Kidney (tissue), 14 donors: ENCODE measurements around the gene CAP1. TPM values are rescaled to one million over a fixed set of nuclear protein-coding genes. Genes with fewer than 3 reads are reported as not detected.
"Not testable (repeated sequence)": the region's sequence is repeated elsewhere in the genome, so short reads cannot be mapped to it uniquely, and the experiment has no call there.

Experiments
- DNase-seq, 5 donors: peaks; one replicate each; pipeline ENCODE4 v3.0.0-alpha.2; 2013 to 2020
- FAIRE-seq: peaks from 2 replicates; lab custom pipeline; 2012; peaks lifted over from hg19 to GRCh38; lab: Jason Lieb, UNC
- H3K27ac ChIP-seq, 2 donors: one replicate each; pipeline ENCODE4 v1.7.0; 2013; ENCODE audit warnings: low read depth in 2 of 2, low read length in 2 of 2, inconsistent platforms in 1 of 2
- H3K27me3 ChIP-seq: one replicate; pipeline ENCODE4 v1.7.1; 2013; ENCODE audit warnings: low read length, inconsistent platforms; ENCODE audit not compliant: control insufficient read depth, insufficient read depth
- H3K36me3 ChIP-seq, 3 donors: one replicate each; pipeline versions ENCODE4 v1.7.0 to v1.7.1; 2013; ENCODE audit warnings: low read length in 3 of 3, control low read depth in 1 of 3, inconsistent platforms in 1 of 3; ENCODE audit not compliant: insufficient read depth in 3 of 3, control insufficient read depth in 2 of 3
- H3K4me1 ChIP-seq, 3 donors: one replicate each; pipeline versions ENCODE4 v1.7.0 to v1.7.1; 2013; ENCODE audit warnings: low read length in 3 of 3, inconsistent platforms in 1 of 3, low read depth in 1 of 3; ENCODE audit not compliant: control insufficient read depth in 2 of 3, insufficient read depth in 2 of 3
- H3K4me3 ChIP-seq, 3 donors: one replicate each; pipeline versions ENCODE4 v1.7.0 to v1.8.1; 2013; ENCODE audit warnings: low read length in 3 of 3, control low read depth in 1 of 3, inconsistent platforms in 1 of 3
- H3K9ac ChIP-seq, 3 donors: one replicate each; pipeline versions ENCODE4 v1.7.0 to v1.7.1; 2013; ENCODE audit warnings: low read length in 3 of 3, control low read depth in 1 of 3, inconsistent platforms in 1 of 3
- H3K9me3 ChIP-seq, 3 donors: one replicate each; pipeline versions ENCODE4 v1.7.0 to v1.7.1; 2013; ENCODE audit warnings: low read length in 3 of 3, control low read depth in 1 of 3, inconsistent platforms in 1 of 3; ENCODE audit not compliant: control insufficient read depth in 2 of 3, insufficient read depth in 1 of 3
- CTCF ChIP-seq: IDR thresholded peaks from 3 replicates; pipeline ENCODE4 v1.5.1; 2012; ENCODE audit warnings: mild to moderate bottlenecking, moderate library complexity, borderline replicate concordance; ENCODE audit not compliant: insufficient read depth; ENCODE audit errors: extremely low read depth
- intact Hi-C: fragments of 100-400 bp; cut with DNase I; formaldehyde crosslinking; loops from one replicate; pipeline ENCODE4 v1.11.1; 2022
- polyA plus RNA-seq: library from polyadenylated mRNA; stranded (reverse); fragments of 350-450 nt; fragmentation: Illumina TruSeq; extraction: RNeasy Lipid Tissue Mini Kit (QIAGEN cat#74804); gene quantifications from one replicate; pipeline ENCODE4 v1.2.3, GENCODE V29; 2014; ENCODE audit warnings: low read depth, low replicate concordance; ENCODE audit not compliant: insufficient read depth
- total RNA-seq: library from RNA; stranded (reverse); fragmentation: NEBNext Ultra II Directional; extraction: Animal tissue kit (Norgen Biotek cat#: 25700); gene quantifications from one replicate; pipeline ENCODE4 v1.2.1, GENCODE V29; 2021
- donor health status: control.
- donor health status: control.
- donor health status: control.
- donor health status: control.
- donor health status: control.
- donor health status: DM: yes; HTN: yes; CAD: no.
- donor health status: Normal renal cell carcinoma (clear cell type).

The CAP1 gene
- total and polyA plus RNA-seq, 2 donors from 2014 or later, result 128 to 328 TPM

- DNase-seq (no peak), FAIRE-seq (no peak)
- no peak overlapping the region for H3K4me3 ChIP-seq
- peaks cover 5 to 12% (median 6%) of the 10 kb centered on the region in 3 donors for H3K36me3 ChIP-seq
- intact Hi-C loops, result no loop called here
- no peaks in the 10 kb centered on the region for H3K27me3 ChIP-seq
- no peaks in the 10 kb centered on the region for H3K4me1 ChIP-seq
- no peak overlapping the region for H3K27ac ChIP-seq
- no peak for TF ChIP-seq CTCF
- H3K9me3 ChIP-seq, result no peaks in the 10 kb centered on the region
- H3K9ac ChIP-seq, result no peak overlapping the region
Observed at GRCh38 chr1:40079774-40080400, 39.4 kb downstream of the CAP1 start.

DNA sequence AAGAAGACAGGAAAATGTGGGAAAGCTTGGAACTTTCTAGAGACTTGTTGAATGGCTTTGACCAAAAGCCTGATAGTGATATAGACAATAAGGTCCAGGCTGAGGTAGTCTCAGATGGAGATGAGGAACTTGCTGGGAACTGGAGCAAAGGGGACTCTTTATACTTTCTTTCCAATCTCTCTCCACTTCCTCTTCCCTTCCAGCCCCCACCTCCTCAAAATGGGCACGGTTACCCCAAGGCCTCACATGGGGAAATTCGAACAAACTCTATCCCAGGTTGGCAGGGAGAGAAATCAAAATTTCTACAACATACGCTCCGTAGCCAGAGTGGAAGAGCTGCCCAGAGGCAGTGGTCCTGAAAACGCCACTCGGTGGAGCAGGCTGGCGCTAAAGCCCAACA lies 41.3 kb downstream of the CAP1 start:
- no peaks in the 10 kb centered on the region for H3K9me3 ChIP-seq
- H3K36me3 ChIP-seq, result peaks cover 0 to 9% (median 6%) of the 10 kb centered on the region in 3 donors
- no peaks in the 10 kb centered on the region for H3K27me3 ChIP-seq
- intact Hi-C loops, result no loop called here
- FAIRE-seq (no peak), DNase-seq (no peak)
- H3K4me3 ChIP-seq, result no peak overlapping the region
- H3K27ac ChIP-seq, result no peak overlapping the region
- TF ChIP-seq CTCF, result no peak
- no peaks in the 10 kb centered on the region for H3K4me1 ChIP-seq
- H3K9ac ChIP-seq, result no peak overlapping the region

DNA sequence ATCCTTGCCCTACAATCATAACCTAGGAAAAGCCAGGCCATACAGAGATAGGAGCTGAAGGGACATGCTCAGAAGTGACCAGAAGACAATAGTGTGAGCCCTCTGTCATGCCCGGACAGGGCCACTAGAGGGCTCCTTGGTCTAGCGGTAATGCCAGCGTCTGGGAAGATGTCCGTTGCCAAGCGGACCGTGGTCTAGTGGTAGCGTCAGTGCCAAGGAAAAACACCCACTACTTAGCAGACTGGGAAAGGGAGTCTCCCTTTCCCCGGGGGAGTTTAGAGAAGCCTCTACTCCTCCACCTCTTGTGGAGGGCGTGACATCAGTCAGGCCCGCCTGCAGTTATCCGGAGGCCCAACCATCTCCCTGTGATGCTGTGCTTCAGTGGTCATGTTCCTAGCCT lies 44.2 kb downstream of the CAP1 start:
- H3K4me3 ChIP-seq, result not testable (repeated sequence)
- FAIRE-seq, result peak; percentile 80

More for the DNA sequence above, 44.2 kb downstream of the CAP1 start:
- H3K4me1 ChIP-seq, intact Hi-C loops, H3K36me3 ChIP-seq, H3K27ac ChIP-seq, H3K9ac ChIP-seq, H3K27me3 ChIP-seq, H3K9me3 ChIP-seq: not testable (repeated sequence)
- TF ChIP-seq CTCF, result peak; percentile 57
- DNase-seq, result peak in 4 of 5 donors; percentile 59 to 81 (median 71)
